ENCODE measurements around the gene ZMYM2. TPM values are rescaled to one million over a fixed set of nuclear protein-coding genes. Genes with fewer than 3 reads are reported as not detected.

The ZMYM2 gene
- total RNA-seq, 1 experiment from 2014 or later, result 159 TPM

- TF ChIP-seq HMGXB4 (CRISPR knock-in tag; IDR thresholded peaks at IDR 0.05), result no peak
Observed at GRCh38 chr13:19985219-19985556, 26.7 kb downstream of the ZMYM2 start.

DNA sequence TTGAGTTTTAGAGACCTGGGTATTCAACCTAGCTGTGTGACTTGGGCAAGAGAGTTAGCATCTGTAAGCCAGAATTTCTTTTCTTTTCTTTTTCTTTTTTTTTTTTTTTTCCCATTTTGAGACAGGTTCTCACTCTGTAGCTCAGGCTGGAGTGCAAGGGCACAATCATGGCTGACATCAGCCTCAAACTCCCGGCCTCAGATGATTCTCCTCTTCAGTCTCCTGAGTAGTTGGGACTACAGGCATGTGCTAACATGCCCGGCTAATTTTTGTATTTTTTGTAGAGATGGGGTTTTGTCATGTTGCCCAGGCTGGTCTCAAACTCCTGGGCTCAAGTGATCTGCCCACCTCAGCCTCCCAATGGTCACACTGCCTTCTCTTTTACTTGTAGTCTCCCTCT lies 33.0 kb downstream of the ZMYM2 start:
- POLR2A ChIA-PET, result no interaction called here
- ATAC-seq (no peak), DNase-seq (ENCODE audit: low spot score) (no peak)
- TF ChIP-seq TEAD4 (CRISPR knock-in tag; IDR thresholded peaks at IDR 0.05) (no peak), TCF7 (CRISPR knock-in tag; IDR thresholded peaks at IDR 0.05; ENCODE audit: low read depth) (no peak), SMAD4 (CRISPR knock-in tag; IDR thresholded peaks at IDR 0.05) (no peak), NR3C1 (CRISPR knock-in tag; conservative IDR thresholded peaks at IDR 0.05; ENCODE audit: low read depth) (no peak), IRF2 (CRISPR knock-in tag; IDR thresholded peaks at IDR 0.05; ENCODE audit: borderline replicate concordance, low read depth) (no peak), ZMAT4 (CRISPR knock-in tag; IDR thresholded peaks at IDR 0.05) (no peak), CREB1 (CRISPR knock-in tag; IDR thresholded peaks at IDR 0.05) (no peak)
- TF ChIP-seq, protein P1, sequence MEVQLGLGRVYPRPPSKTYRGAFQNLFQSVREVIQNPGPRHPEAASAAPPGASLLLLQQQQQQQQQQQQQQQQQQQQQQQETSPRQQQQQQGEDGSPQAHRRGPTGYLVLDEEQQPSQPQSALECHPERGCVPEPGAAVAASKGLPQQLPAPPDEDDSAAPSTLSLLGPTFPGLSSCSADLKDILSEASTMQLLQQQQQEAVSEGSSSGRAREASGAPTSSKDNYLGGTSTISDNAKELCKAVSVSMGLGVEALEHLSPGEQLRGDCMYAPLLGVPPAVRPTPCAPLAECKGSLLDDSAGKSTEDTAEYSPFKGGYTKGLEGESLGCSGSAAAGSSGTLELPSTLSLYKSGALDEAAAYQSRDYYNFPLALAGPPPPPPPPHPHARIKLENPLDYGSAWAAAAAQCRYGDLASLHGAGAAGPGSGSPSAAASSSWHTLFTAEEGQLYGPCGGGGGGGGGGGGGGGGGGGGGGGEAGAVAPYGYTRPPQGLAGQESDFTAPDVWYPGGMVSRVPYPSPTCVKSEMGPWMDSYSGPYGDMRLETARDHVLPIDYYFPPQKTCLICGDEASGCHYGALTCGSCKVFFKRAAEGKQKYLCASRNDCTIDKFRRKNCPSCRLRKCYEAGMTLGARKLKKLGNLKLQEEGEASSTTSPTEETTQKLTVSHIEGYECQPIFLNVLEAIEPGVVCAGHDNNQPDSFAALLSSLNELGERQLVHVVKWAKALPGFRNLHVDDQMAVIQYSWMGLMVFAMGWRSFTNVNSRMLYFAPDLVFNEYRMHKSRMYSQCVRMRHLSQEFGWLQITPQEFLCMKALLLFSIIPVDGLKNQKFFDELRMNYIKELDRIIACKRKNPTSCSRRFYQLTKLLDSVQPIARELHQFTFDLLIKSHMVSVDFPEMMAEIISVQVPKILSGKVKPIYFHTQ (CRISPR knock-in tag; IDR thresholded peaks at IDR 0.05), result no peak
- Mint-ChIP-seq H3K27me3 (ENCODE audit: low read depth) (no peaks in the 10 kb centered on the region), H3K27ac (peak overlapping the region; percentile 86), H3K9me3 (no peaks in the 10 kb centered on the region), H3K4me3 (no peak overlapping the region), H3K36me3 (peaks cover 29% of the 10 kb centered on the region), H3K4me1 (peaks cover 28% of the 10 kb centered on the region)
- CTCF ChIA-PET, result interaction anchor here (0.6 kb wide), 2 partner anchors 13 to 140 kb away, joined by 3 read pairs; no protein-coding TSS in a partner anchor

More at GRCh38 chr13:19985219-19985556, 26.7 kb downstream of the ZMYM2 start:
- no peaks in the 10 kb centered on the region for H3K27me3 Mint-ChIP-seq (ENCODE audit: low read depth)
- POLR2A ChIA-PET, result interaction anchor here (1.1 kb wide), 2 partner anchors 12 to 19 kb away, joined by 3 to 4 read pairs; no protein-coding TSS in a partner anchor
- peak overlapping the region; percentile 53; the same call in 1 of the 2 replicates for H3K27ac Mint-ChIP-seq
- H3K9me3 Mint-ChIP-seq, result no peaks in the 10 kb centered on the region
- DNase-seq (ENCODE audit: low spot score) (no peak), ATAC-seq (peak; percentile 35; the same call in 1 of the 2 replicates)
- H3K4me1 Mint-ChIP-seq, result peaks cover 61% of the 10 kb centered on the region
- H3K36me3 Mint-ChIP-seq, result peaks cover 2% of the 10 kb centered on the region
- H3K4me3 Mint-ChIP-seq, result no peak overlapping the region
- CTCF ChIA-PET, result interaction anchor here (0.6 to 3.2 kb wide), 20 partner anchors 9 to 177 kb away, joined by 3 to 18 read pairs (median 5); partner anchors contain the start of genes GJA3 and ZMYM5

GRCh38 chr13:19993024-19993423 lies 34.5 kb downstream of the ZMYM2 start:
- POLR2A ChIA-PET, result no interaction called here
- H3K27me3 Mint-ChIP-seq (ENCODE audit: low read depth), result no peaks in the 10 kb centered on the region
- CTCF ChIA-PET, result no interaction called here
- no peak overlapping the region; the same call in 1 of the 2 replicates for H3K27ac Mint-ChIP-seq
- no peak overlapping the region for H3K4me3 Mint-ChIP-seq
- no peaks in the 10 kb centered on the region for H3K9me3 Mint-ChIP-seq
- H3K36me3 Mint-ChIP-seq, result peaks cover 34% of the 10 kb centered on the region
- ATAC-seq, result no peak
- DNase-seq (ENCODE audit: low spot score), result no peak
- H3K4me1 Mint-ChIP-seq, result peaks cover 28% of the 10 kb centered on the region
- TF ChIP-seq, protein P1 (CRISPR knock-in tag; IDR thresholded peaks at IDR 0.05), result no peak
- TF ChIP-seq ZNF138 (CRISPR knock-in tag; conservative IDR thresholded peaks at IDR 0.05), result no peak
- TF ChIP-seq ZBTB21 (CRISPR knock-in tag; IDR thresholded peaks at IDR 0.05; ENCODE audit: borderline replicate concordance), result no peak
- TF ChIP-seq ZNF281 (CRISPR knock-in tag; IDR thresholded peaks at IDR 0.05), result no peak
- no peak for TF ChIP-seq E2F5 (CRISPR knock-in tag; IDR thresholded peaks at IDR 0.05)
- TF ChIP-seq ATF6 (CRISPR knock-in tag; IDR thresholded peaks at IDR 0.05), result no peak
- TF ChIP-seq GTF2I (CRISPR knock-in tag; conservative IDR thresholded peaks at IDR 0.05), result no peak
- TF ChIP-seq, protein P2, sequence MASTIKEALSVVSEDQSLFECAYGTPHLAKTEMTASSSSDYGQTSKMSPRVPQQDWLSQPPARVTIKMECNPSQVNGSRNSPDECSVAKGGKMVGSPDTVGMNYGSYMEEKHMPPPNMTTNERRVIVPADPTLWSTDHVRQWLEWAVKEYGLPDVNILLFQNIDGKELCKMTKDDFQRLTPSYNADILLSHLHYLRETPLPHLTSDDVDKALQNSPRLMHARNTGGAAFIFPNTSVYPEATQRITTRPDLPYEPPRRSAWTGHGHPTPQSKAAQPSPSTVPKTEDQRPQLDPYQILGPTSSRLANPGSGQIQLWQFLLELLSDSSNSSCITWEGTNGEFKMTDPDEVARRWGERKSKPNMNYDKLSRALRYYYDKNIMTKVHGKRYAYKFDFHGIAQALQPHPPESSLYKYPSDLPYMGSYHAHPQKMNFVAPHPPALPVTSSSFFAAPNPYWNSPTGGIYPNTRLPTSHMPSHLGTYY (CRISPR knock-in tag; IDR thresholded peaks at IDR 0.05), result no peak
